ENCODE measurements around the gene PRELID2.
"Not testable (repeated sequence)": the region's sequence is repeated elsewhere in the genome, so short reads cannot be mapped to it uniquely, and the experiment has no call there.

PRELID2 gene

GRCh38 chr5:145801195-145801594, 33.9 kb downstream of the PRELID2 start:
- in situ Hi-C loops (cut with HindIII; ENCODE audit: low sequenced_read_pairs), result no loop called here
- no peak for DNase-seq (ENCODE audit: low read depth, low spot score)
- no peak for TF ChIP-seq CTCF (IDR thresholded peaks at IDR 0.05; ENCODE audit: low read depth, low read length)
- H3K4me3 ChIP-seq (ENCODE audit: low read depth, low read length), result no peak overlapping the region

- in situ Hi-C loops (cut with HindIII; ENCODE audit: low sequenced_read_pairs), result no loop called here
- TF ChIP-seq CTCF (IDR thresholded peaks at IDR 0.05; ENCODE audit: low read depth, low read length), result no peak
- no peak for DNase-seq (ENCODE audit: low read depth, low spot score)
- no peak overlapping the region for H3K4me3 ChIP-seq (ENCODE audit: low read depth, low read length)
Observed at GRCh38 chr5:145800181-145800580, 35.0 kb downstream of the PRELID2 start.

GRCh38 chr5:145798503-145798902, 36.6 kb downstream of the PRELID2 start:
- H3K4me3 ChIP-seq (ENCODE audit: low read depth, low read length); in situ Hi-C loops (cut with HindIII; ENCODE audit: low sequenced_read_pairs); DNase-seq (ENCODE audit: low read depth, low spot score): not testable (repeated sequence)

GRCh38 chr5:145797336-145797735, 37.8 kb downstream of the PRELID2 start:
- in situ Hi-C loops (cut with HindIII; ENCODE audit: low sequenced_read_pairs), result no loop called here
- no peak overlapping the region for H3K4me3 ChIP-seq (ENCODE audit: low read depth, low read length)
- no peak for TF ChIP-seq CTCF (IDR thresholded peaks at IDR 0.05; ENCODE audit: low read depth, low read length)
- DNase-seq (ENCODE audit: low read depth, low spot score), result peak; percentile 41

GRCh38 chr5:145796318-145796717, 38.8 kb downstream of the PRELID2 start:
- TF ChIP-seq CTCF (IDR thresholded peaks at IDR 0.05; ENCODE audit: low read depth, low read length), result no peak
- DNase-seq (ENCODE audit: low read depth, low spot score), result no peak
- in situ Hi-C loops (cut with HindIII; ENCODE audit: low sequenced_read_pairs), result no loop called here
- H3K4me3 ChIP-seq (ENCODE audit: low read depth, low read length), result no peak overlapping the region

GRCh38 chr5:145793574-145793973, 41.6 kb downstream of the PRELID2 start:
- no peak for DNase-seq (ENCODE audit: low read depth, low spot score)
- in situ Hi-C loops (cut with HindIII; ENCODE audit: low sequenced_read_pairs), result no loop called here
- no peak for TF ChIP-seq CTCF (IDR thresholded peaks at IDR 0.05; ENCODE audit: low read depth, low read length)

GRCh38 chr5:145792840-145793239, 42.3 kb downstream of the PRELID2 start:
- no peak for DNase-seq (ENCODE audit: low read depth, low spot score)
- H3K4me3 ChIP-seq (ENCODE audit: low read depth, low read length), result no peak overlapping the region
- in situ Hi-C loops (cut with HindIII; ENCODE audit: low sequenced_read_pairs), result no loop called here
- no peak for TF ChIP-seq CTCF (IDR thresholded peaks at IDR 0.05; ENCODE audit: low read depth, low read length)

More at GRCh38 chr5:145793574-145793973, 41.6 kb downstream of the PRELID2 start:
- H3K4me3 ChIP-seq (ENCODE audit: low read depth, low read length), result no peak overlapping the region

Data from astrocyte of the spinal cord (primary cell).